ENCODE results near the gene SLC41A3.

DNA sequence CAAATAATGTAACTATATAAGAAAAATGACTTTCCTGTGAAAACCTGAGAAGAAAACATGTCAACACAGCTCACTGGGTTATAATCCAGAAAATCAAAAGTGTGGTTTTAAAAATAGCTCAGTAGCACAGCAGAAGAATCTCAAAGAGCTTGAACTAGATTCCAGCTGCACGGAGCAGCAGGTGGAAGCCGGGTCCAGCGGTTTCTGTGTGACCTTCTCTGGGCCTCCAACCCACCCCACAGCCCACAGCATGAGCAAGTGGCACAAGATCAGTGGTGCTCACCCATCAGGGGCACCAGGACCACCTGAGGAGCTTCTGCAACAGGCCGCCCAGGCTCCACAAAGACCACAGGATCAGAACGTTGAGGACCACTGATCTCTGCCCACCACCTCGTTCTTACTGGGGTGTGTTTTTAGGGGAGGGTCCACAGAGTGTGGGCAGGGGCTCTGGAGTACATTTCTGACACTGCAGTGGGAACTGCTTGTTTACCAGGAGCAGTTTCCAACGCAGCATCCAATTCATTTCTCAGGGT, 23.2 kb downstream of the SLC41A3 start:
- TF ChIP-seq, protein P1, sequence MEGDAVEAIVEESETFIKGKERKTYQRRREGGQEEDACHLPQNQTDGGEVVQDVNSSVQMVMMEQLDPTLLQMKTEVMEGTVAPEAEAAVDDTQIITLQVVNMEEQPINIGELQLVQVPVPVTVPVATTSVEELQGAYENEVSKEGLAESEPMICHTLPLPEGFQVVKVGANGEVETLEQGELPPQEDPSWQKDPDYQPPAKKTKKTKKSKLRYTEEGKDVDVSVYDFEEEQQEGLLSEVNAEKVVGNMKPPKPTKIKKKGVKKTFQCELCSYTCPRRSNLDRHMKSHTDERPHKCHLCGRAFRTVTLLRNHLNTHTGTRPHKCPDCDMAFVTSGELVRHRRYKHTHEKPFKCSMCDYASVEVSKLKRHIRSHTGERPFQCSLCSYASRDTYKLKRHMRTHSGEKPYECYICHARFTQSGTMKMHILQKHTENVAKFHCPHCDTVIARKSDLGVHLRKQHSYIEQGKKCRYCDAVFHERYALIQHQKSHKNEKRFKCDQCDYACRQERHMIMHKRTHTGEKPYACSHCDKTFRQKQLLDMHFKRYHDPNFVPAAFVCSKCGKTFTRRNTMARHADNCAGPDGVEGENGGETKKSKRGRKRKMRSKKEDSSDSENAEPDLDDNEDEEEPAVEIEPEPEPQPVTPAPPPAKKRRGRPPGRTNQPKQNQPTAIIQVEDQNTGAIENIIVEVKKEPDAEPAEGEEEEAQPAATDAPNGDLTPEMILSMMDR (IDR thresholded peaks at IDR 0.05) = no peak
- TF ChIP-seq POLR2A (IDR thresholded peaks at IDR 0.05) (no peak), POLR2AphosphoS5 (IDR thresholded peaks at IDR 0.05; ENCODE audit: insufficient read depth in 1 of 2, low read depth in 1 of 2) (no peak)
